Measurements from ENCODE around the gene CFAP221. TPM values are rescaled to one million over a fixed set of nuclear protein-coding genes. Genes with fewer than 3 reads are reported as not detected.

Gene CFAP221
- total RNA-seq, 1 donor from 2014 or later: 0.45 TPM

DNA sequence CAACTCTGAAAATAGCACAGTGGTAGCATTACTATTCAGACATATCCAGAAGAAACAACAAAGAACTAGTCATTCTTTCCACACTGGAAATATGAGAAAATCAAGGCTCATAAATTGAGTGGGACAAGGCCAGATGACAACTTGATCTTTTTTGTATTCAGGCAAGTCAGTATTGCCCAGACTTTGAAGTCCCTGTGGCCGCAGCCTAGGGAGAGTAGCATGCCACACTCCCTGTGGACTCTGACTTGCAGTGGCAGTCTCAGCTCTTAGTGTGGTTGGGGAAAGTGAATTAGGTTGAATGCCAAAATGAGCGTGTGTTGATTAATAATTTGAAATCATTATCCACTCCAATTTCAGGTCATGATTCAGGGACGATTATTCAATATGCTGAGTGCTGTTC, 81.0 kb downstream of the CFAP221 start:
- H3K27ac Mint-ChIP-seq (ENCODE audit: unreplicated experiment): no peak overlapping the region
- peaks cover 45% of the 10 kb centered on the region for H3K27me3 Mint-ChIP-seq (ENCODE audit: low read depth)
- no peak for DNase-seq (ENCODE audit: low spot score)
- H3K9me3 Mint-ChIP-seq (ENCODE audit: low read depth): peaks cover 26% of the 10 kb centered on the region
- H3K4me1 Mint-ChIP-seq (ENCODE audit: low read depth): no peaks in the 10 kb centered on the region
- H3K36me3 Mint-ChIP-seq (ENCODE audit: low read depth): peaks cover 6% of the 10 kb centered on the region
- TF ChIP-seq, protein P1, sequence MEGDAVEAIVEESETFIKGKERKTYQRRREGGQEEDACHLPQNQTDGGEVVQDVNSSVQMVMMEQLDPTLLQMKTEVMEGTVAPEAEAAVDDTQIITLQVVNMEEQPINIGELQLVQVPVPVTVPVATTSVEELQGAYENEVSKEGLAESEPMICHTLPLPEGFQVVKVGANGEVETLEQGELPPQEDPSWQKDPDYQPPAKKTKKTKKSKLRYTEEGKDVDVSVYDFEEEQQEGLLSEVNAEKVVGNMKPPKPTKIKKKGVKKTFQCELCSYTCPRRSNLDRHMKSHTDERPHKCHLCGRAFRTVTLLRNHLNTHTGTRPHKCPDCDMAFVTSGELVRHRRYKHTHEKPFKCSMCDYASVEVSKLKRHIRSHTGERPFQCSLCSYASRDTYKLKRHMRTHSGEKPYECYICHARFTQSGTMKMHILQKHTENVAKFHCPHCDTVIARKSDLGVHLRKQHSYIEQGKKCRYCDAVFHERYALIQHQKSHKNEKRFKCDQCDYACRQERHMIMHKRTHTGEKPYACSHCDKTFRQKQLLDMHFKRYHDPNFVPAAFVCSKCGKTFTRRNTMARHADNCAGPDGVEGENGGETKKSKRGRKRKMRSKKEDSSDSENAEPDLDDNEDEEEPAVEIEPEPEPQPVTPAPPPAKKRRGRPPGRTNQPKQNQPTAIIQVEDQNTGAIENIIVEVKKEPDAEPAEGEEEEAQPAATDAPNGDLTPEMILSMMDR (IDR thresholded peaks at IDR 0.05): no peak
- no peak overlapping the region for H3K4me3 Mint-ChIP-seq (ENCODE audit: unreplicated experiment)

DNA sequence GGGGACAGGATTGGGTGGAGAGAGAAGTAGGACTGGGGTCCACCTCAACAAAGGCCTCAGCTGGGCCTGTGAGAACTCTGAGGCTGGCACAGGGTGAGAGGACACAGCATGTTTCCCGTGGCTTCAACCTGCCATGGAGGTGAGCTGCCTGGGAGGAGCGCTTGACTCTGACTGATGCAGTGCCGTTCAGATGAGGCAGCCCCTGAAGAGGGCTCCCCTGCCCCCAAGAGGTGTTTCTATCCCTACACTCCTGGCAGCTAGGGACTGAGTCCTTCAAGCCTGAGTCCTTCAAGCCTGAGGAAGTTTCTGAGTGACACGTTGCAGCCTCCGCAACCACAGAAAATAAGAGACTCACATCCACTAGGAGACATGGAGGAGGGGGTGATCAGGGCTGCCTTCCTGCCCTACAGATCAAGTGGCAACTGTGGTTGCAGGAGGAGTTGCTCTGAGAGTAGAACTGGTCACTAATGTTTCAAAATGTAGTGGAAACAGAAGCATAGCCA, 85.1 kb downstream of the CFAP221 start:
- Mint-ChIP-seq H3K27ac (ENCODE audit: unreplicated experiment) (no peak overlapping the region), H3K4me1 (ENCODE audit: low read depth) (no peaks in the 10 kb centered on the region), H3K4me3 (ENCODE audit: unreplicated experiment) (no peak overlapping the region), H3K36me3 (ENCODE audit: low read depth) (peaks cover 4% of the 10 kb centered on the region), H3K27me3 (ENCODE audit: low read depth) (peaks cover 27% of the 10 kb centered on the region), H3K9me3 (ENCODE audit: low read depth) (peaks cover 17% of the 10 kb centered on the region)
- TF ChIP-seq, protein P1 (IDR thresholded peaks at IDR 0.05): no peak
- no peak for DNase-seq (ENCODE audit: low spot score)

DNA sequence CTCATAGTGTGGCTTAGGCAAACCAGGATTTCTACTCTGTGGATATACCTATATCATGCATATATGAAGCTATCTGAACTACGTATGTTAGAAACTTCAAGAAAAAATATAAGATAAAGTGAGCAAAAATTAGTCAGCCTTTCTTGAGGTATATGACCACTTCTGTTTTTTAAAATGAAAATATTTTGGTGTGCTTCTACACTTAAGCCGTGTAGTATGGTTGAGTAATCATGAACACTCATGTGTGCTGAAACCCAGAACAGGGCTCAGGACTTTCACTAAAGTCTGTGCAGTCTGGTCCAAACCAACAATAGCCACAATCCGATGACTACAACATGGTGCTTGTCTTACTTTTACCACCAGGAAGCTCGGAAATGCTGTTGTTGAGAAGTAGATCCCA, 85.9 kb downstream of the CFAP221 start:
- H3K4me3 Mint-ChIP-seq (ENCODE audit: unreplicated experiment): no peak overlapping the region
- TF ChIP-seq, protein P1 (IDR thresholded peaks at IDR 0.05): no peak
- H3K27ac Mint-ChIP-seq (ENCODE audit: unreplicated experiment): no peak overlapping the region
- H3K36me3 Mint-ChIP-seq (ENCODE audit: low read depth): peaks cover 4% of the 10 kb centered on the region
- no peak for DNase-seq (ENCODE audit: low spot score)
- H3K9me3 Mint-ChIP-seq (ENCODE audit: low read depth): peaks cover 22% of the 10 kb centered on the region
- peaks cover 29% of the 10 kb centered on the region for H3K27me3 Mint-ChIP-seq (ENCODE audit: low read depth)
- H3K4me1 Mint-ChIP-seq (ENCODE audit: low read depth): no peaks in the 10 kb centered on the region

DNA sequence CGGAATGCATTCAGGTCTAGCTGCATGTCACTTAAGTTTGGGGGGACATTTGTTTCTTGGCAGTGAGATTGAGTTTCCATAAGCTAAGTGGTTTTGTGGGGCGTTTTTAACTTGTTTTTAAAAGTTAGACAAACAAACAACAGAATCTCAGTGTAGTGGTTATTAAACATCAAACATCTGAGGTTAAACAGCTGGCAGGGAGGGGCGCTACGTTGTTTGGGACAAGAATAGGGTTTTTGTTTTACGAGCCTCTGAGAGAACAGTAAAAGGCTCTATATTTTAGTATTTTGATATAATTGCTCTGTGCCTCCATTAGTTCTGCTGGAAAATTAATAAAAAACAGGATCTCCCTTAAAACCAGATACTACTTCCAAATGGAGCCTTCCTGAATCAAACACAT, 93.1 kb downstream of the CFAP221 start:
- no peak overlapping the region for H3K4me3 Mint-ChIP-seq (ENCODE audit: unreplicated experiment)
- H3K4me1 Mint-ChIP-seq (ENCODE audit: low read depth): peaks cover 10% of the 10 kb centered on the region
- no peak overlapping the region for H3K27ac Mint-ChIP-seq (ENCODE audit: unreplicated experiment)
- TF ChIP-seq, protein P1 (IDR thresholded peaks at IDR 0.05): no peak
- peaks cover 12% of the 10 kb centered on the region for H3K9me3 Mint-ChIP-seq (ENCODE audit: low read depth)
- H3K27me3 Mint-ChIP-seq (ENCODE audit: low read depth): peaks cover 40% of the 10 kb centered on the region
- DNase-seq (ENCODE audit: low spot score): no peak
- no peaks in the 10 kb centered on the region for H3K36me3 Mint-ChIP-seq (ENCODE audit: low read depth)

DNA sequence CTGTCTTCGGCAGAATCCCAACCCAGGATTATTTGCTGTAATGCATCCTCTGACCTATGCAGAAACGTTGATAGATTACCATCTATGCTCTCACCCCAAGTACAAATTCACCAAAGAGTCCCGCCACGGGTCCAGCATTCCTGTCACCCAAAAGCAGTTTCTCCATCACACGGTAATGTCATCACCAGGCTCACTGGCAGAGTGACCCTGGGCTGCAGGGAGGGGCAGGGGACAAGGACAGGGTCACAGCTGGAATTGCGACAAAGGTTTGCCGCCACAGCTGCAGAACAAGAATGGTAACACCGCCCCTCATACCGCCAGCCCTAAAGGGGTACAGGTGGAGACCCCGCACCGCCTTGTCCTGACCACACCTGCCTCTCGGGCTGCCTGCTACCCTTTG, 94.0 kb downstream of the CFAP221 start:
- Mint-ChIP-seq H3K36me3 (ENCODE audit: low read depth) (no peaks in the 10 kb centered on the region), H3K27me3 (ENCODE audit: low read depth) (peaks cover 39% of the 10 kb centered on the region), H3K27ac (ENCODE audit: unreplicated experiment) (no peak overlapping the region), H3K4me3 (ENCODE audit: unreplicated experiment) (no peak overlapping the region), H3K9me3 (ENCODE audit: low read depth) (peaks cover 11% of the 10 kb centered on the region), H3K4me1 (ENCODE audit: low read depth) (peaks cover 10% of the 10 kb centered on the region)
- TF ChIP-seq, protein P1 (IDR thresholded peaks at IDR 0.05): no peak
- DNase-seq (ENCODE audit: low spot score): no peak

Measured in chondrocyte (in vitro differentiated cells).